ENCODE results near the gene SGCA.

SGCA gene

DNA sequence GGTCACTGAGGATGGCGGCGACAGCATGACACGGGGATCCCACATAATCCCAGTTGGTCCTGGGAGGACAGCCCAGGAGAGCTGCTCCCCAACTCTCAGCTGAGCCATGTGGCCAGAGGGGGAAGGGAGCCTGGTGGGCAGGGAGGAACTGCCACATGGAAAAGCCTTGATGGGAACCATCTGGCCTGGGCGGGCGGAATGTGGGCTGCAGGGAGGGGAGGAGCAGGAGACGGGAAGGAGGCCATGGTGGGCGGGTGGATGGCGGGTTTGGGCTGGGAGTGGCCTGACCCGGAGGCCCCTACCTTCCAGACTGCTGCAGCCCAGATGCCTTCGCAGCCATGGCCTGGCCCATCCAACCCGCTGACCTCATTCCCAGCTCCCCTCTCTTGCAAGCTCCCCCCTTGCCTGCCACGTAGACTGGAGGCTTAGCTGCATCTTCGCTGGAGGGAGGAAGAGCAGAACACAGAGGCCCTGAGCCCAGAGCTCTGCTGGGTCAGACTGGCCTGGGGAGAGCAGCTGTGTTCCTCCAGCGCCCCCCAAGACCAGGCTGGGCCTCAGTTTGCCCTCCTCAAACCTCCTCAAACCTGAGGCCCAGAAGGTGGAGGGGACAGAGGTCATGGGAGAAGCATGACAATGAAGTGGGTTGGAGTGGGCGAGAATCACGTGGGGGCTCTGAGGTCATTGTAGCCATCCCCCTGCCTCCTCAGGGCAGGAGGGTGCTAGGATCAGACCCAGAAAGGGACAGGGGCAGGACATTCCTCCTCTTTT lies 43.9 kb downstream of the SGCA start:
- DNase-seq (ENCODE audit: low spot score), result no peak

DNA sequence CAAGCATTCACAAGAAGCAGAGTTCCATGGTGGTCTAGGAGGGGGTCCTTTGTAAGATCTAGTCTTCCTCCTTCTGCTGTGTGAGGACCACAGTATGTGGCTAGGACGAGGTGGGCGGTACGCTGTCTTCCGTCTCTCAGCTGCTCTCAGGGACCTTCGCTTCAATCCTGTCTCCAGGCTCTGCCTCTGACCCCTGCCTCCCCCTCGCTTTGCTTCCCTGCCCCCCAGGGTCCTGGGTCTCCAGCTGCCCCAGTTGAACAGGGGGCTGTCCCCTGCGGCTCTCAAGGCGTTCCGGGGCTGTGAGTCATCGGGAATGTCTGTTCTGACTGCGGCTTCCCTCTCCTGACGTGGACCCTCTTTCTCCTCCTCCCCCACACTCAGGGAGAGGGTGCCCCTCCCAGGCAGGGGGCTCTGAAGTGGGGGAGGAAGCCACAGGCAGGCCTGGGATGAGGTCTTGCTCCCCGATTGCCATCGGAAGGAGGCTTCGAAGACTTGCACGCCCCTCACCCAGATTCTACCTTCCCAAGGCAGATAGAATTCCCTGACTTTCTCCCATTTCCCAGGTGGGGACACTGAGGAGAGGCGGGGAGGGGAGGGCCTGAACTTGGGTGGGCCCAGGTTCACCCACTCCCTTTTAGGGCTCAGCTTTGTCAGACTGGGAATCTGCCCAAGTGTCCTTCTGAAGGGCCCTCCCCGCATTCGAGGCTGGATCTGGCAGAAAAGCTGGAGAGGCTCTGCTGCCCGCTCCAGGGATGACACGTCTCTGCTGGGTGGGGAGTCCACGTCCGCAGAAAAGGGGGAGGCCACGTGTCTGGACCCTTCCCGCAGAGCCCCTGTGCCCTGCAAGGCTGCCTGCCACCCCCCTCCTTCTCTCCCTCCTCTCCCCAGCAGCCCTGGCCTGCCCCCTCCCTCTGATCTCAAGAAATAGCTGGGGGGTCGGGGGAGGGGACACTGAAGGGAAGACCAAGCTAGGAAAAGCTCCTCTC lies 44.7 kb downstream of the SGCA start:
- DNase-seq (ENCODE audit: low spot score), result no peak

DNA sequence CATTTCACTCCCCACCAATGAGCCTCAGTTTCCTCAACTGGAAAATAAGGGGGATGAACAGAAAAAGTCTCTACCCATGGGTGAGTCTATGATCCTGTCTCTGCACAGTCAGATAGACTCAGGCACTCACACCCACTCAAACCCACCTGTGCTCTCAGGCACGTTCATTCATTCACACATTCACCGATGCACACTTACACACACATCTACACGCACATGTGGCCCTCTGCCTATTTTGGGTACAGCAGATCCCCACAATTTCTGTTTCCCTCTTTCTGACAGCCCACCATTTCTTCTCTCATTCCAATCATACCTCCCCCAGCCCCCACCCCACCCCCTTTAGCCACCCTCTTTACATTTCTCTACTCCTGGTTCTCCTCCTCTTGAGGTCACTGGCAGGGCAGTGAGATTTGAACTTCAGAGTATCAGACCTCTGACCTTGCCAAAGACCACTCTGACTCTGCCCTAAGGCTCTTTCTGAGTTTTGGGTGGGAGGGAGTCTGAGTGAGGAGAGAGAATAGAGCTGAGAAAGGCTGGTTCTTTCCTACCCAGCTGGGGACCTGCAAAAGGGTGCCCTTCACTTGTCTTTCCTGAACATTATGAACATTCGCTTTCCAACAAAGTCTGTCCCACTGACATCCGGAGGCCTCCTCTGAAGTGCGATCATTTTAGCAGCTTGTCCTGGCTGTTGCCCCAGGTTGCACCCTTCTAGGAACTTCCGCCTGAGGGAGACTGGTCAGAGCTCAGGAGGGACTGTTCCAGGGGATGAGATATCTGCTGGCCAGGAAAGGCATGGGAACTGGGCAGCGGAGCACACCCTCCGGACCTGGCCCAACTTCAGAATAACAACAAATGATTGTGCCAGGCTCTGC lies 45.7 kb downstream of the SGCA start:
- DNase-seq (ENCODE audit: low spot score), result no peak

DNA sequence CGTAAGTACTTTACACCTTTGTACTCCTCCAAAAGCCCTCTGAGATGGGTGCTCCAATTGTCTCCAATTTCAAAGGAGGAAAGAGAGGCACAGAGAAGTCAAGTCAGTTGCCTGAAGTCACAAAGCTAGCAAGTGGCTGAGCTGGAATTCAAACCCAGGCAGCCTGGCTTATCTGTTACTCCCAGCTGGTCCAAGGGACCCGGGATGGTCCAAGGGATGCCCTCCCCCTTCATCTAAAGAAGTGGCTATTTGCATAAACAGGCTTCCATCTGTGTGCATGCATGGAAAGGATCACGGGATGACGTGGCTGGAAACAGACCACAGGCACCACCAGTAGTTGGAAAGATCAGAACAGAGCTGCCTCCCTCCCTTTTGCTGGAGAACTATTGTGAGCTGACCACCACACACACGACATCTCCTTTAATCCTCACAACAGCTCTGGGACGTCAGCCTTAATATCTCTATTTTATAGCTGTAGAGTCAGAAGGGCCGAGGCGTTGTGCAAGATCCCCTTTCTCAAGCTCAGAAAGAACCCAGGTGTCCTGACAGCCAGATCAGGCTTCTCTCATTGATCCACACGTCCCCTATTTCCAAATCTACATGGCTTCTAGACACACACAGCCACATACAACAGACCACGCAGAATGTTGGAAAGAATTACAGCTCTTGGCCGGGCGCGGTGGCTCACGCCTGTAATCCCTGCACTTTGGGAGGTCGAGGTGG lies 46.5 kb downstream of the SGCA start:
- no peak for DNase-seq (ENCODE audit: low spot score)

DNA sequence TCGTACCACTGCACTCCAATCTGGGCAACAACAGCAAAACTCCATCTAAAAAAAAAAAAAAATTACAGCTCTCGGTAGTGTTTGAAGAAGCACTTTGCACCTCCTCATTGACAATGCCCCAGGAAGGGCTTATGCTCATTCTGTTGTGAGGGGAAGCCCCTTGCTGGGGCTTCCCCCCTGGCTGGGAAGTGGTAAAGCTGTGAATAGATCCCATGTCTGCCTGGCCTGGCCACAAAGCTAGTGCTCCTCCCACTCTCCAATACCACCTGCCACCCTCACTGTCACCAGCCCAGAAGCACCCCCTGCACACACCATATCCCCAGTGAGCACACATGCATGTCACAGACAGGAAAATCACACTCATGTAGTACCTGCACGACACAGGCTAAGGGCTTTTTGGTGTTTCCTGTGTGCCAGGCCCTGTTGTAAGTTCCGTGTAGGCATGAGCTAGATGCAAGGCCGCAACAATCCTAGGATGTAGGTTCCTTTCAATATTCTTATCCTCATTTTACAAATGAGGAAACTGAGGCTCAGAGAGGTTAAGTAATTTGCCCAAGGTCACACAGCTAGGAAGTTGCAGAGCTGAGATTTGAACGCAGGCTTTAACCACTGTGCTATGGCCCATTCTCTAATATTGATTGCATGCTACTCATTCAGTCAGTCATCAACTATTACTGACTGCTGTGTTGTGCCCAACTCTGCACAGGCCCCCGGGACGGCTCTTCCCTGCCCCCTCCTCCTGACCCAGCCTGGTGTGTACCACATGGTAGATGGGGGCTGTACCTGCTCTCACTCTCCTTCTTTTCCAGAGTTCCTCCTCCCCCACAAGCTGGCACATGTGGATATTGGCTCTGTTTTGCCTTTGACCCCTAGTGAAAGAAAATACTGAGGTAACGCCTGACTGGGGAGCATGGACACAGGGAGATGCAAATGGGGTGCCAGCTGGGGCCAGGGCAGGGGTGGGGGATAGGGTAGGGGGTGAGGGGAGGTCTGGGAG lies 47.5 kb downstream of the SGCA start:
- DNase-seq (ENCODE audit: low spot score), result no peak

DNA sequence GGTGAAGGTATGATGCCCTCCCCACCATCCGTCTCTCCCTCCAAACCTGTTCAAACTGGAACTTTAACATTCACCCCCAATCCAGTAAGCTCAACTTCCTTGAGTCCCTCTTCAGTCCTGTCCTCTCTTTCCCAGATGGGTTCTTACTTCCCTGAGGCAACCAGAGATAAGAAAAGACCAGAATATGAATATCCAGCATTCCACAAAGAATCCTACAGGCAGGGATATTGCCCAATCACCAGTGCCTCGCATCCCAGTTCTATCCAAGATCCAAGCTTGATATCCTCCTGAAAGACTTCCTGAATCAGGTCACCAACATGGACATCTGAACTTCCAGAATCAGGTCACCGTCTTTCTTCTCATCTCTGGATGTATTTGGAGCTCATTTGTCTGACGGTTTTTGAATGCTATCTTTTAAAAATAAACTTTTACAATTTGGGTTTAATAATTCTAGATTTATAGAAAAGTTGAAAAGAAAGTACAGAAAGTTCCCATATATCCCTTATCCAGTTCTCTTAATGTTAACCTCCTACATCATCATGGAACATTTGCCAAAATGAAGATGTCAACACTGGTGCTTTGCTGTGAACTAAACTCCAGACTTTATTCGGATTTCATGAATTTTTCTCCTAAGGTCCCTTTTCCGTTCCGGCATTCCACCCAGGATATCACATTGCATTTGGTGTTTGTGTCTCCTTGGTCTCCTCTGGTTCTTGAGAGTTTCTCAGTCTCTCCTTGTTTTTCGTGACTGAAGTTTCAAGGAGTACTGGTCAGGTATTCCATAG lies 49.4 kb downstream of the SGCA start:
- DNase-seq (ENCODE audit: low spot score), result no peak

DNA sequence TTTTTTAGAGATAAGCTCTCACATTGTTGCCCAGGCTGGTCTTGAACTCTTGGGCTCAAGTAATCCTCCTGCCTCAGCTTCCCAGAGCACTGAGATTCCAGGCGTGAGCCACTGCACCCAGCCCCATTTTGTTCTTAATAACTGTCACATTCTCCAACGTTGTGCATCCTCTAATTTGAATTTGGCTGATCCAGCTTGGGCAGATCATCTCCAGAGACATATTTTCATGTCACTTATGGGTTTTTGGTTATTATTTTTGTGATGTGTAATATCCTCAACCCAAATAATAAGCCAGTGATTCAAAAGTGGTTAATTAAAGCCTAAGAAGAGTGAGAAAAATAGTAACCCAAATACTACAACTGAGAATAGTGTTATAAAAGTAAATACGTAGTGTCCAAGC lies 51.8 kb downstream of the SGCA start:
- no peak for DNase-seq (ENCODE audit: low spot score)

DNA sequence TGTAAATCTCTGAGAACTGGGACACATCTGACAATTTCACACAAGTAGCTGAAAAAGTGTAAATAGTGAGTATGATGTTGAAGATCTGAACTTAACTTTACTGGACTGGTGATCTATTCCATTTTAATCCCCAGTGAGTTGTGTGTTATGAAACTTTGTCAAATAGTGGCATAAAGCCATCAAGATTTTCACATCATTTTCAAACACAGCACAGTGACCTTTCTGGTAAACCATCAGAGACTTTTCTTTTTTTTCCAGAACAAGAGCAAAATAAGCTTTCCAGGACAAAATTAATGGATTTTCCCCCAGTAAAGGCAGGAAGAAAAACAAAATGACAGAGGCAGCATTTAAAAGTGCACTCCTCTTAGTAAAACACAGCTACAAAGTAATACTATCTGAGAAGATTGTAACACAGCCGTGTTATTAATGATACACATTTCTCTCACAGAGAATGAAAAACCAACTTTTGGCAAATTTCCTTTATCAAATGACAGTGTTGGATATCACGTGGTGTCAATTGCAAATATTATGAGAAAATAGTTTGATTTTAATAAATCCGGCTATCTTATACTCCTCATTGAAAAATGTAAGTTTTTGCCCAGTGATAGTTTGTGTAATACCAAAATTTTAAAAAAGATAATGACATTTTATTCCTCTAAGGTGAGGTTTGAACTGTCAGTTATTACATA lies 52.4 kb downstream of the SGCA start:
- DNase-seq (ENCODE audit: low spot score), result no peak

DNA sequence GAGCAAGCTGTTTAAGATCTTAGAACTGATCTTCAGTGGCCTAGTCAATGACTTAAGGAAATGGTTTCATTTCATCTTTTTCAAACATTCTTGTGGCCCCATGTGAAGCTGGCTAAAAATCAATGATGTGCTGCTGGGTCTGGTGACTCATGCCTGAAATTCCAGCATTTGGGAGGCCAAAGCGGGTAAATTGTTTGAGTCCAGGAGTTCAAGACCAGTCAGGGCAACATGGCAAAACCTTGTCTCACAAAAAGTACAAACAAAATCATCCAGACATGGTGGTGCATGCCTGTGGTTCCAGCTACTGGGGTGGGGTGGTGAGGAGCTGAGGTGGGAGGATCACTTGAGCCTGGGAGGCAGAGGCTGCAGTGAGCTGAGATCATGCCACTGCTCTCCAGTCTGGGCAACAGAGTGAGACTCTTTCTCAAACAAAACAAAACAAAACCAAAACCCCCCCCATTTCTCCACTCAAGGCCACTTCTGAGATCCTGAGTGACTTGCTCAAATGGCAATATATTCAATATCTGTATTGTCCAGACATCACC lies 53.0 kb downstream of the SGCA start:
- DNase-seq (ENCODE audit: low spot score), result no peak

DNA sequence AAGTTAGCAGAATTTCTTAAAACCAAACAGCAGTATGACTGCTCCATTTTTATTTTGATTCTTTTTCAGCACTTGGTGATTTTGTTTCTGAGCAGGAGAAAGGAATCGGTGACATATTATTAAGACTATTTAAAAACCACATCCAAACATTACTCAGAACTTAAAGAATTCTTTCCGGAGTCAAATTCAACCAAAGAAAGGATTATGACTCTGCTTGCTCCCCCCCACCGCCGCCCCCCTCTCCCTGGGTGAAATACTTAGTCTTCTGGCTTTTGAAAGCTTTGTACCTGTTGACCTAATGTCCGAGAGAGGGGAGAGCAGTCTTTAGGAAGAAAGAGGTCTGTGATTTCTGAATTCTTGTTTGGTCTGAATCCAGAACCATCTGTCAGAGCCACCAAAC lies 53.5 kb downstream of the SGCA start:
- no peak for DNase-seq (ENCODE audit: low spot score)

DNA sequence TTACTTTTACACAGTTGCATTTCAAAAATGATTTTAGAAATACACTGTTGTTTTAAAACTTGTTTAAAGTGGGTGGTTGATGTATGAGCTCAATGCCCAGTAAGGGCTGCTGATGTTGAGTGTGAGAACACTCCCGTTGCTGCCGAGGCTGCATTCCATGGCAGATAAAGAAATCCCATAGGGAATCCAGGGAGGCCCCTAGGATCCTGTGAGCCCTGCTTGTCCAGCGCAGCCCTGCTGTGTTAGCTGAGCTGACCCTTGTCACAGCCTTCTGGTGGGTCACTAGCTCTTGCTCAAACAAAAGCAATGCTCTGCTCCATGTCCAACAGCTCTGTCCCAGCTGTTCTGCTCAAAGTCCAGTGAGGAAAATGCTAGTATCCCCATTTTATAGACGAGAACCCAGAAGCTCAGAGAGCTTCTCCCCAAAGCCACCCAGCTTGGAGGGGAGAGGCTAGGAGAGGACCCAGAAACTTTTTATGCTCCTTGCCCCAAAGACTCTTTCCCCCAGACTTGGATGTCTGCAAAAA lies 54.2 kb downstream of the SGCA start:
- DNase-seq (ENCODE audit: low spot score), result peak; percentile 52

DNA sequence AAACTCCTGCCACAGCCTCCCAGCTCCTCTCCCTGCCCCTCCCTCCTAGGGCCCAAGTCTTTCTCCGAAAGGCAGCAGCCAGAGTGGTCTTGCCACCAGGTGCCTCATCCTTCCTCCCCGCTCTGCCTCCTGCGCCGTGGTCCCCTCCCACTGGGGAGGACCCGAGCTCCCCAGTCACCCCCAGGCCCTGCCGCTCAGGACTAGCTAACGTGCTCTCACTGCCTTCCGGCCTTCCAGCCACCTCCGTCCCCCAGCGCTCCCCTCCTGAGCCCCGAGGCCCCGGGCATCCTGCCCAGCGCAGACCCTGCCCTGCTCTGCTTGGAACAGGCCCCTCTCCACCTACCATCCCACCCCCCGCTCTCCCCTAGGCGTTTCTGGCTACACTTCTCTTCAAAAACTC lies 55.0 kb downstream of the SGCA start:
- no peak for DNase-seq (ENCODE audit: low spot score)

DNA sequence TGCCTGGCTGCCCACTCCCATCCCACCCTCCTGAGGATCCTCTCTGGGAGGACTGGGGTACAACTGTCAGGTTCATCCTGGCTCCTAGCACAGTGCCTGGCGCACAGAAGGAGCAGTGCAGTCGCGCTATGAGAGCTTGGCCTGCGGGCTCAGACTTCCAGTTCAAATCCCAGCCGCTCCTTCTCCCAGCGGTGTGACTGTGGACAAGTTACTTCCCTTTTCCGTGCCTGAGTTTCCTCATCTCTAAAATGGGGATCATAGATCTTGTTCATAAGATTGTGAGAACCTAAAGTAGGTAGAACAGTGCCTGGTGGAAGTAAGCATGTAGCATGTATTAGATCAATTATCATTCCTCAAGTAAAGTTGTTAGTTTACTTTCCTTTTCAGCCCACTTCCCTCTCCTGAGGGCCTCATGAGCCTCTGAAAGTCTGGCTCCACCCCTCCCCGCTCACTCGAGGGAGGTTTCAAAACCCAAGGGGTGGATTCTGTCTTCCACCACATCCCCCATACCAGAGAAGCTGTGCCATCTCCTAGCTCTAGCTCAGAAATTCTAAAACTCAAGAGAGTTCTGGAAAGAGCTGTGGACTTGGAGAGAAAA lies 55.6 kb downstream of the SGCA start:
- no peak for DNase-seq (ENCODE audit: low spot score)

DNA sequence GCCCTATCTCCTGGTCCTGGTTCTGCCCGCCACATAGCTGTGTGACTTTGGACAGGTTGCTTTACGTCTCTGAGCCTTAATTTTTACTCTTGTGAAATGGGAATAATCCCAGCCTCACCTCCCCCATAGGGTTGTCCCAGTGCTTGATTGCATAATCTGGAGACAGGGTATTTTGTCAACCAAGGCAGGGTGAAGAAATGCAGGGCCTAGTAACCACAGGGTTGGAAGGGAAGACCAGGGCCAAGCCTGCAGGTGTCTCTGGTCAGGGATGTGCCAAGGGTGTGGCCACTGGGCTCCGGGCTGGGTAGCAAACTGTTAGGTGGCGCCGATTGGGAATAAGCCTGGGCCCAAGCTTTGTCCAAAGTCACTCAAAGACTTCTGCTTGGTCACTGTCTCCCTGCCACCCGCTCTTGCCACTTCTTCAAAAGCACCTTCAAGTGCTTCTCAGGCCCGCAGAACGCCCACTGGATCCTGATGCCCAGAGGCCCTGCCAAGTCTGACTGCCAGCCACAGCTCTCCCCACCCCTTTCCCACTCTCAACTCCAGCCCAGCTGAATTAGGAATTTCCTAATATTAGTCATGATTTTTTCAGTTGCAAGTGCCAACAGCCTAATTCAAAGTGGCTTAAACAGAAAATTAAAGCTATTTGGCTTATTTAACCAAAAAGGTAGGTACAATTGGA lies 56.2 kb downstream of the SGCA start:
- DNase-seq (ENCODE audit: low spot score), result no peak

DNA sequence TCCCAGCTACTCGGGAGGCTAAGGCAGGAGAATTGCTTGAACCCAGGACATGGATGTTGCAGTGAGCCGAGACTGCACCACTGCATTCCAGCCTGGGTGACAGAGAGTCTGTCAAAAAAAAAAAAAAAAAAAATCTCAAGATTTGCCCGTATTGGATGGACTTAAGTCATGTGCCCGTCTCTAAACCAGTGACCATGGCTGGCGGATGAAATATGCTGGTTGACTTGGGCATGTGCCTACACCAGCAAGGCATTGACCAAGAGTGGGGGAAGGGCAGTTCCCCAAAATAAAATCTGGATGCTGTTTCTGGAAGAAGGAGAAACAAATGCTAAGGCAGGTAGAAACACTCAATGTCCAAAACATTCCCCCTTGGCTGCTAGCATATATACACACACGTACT lies 57.1 kb downstream of the SGCA start:
- DNase-seq (ENCODE audit: low spot score), result no peak
